Measurements from ENCODE around the gene HNRNPAB. TPM values are rescaled to one million over a fixed set of nuclear protein-coding genes. Genes with fewer than 3 reads are reported as not detected.

The HNRNPAB gene
- total and polyA plus RNA-seq, 4 donors: 33.7 to 66.3 (median 50.4) TPM

DNA sequence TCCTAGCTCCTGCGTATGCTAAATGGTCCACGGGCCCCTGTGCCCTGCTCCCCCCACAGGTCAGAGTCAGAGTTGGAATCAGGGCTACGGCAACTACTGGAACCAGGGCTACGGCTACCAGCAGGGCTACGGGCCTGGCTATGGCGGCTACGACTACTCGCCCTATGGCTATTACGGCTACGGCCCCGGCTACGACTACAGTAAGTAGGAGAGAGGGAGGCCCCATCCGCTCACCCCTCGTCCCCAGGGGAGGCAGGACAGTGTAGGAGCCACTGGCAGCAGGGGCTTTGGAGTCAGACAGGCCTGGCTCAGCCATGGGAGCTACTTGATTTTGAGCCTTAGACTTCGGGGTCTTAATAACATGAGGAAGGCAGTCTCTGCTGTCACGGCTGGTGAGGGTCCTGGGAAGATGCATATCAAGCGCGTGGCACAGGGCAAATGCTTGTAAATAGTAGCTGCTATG lies 5.8 kb downstream of the HNRNPAB start:
- Histone ChIP-seq H3K36me3 (ENCODE audit: control insufficient read depth in 4 of 4, insufficient read depth in 3 of 4, low read depth in 1 of 4, low read length in 3 of 4) (peaks cover 26 to 81% (median 57%) of the 10 kb centered on the region in 4 donors), H3K9ac (ENCODE audit: low read depth in 1 of 2, low read length in 2 of 2) (no peak overlapping the region), H3K4me3 (ENCODE audit: low read depth in 1 of 3, low read length in 3 of 3) (no peak overlapping the region), H3K27me3 (ENCODE audit: control insufficient read depth in 4 of 4, insufficient read depth in 4 of 4, low read length in 3 of 4) (no peaks in the 10 kb centered on the region), H3K27ac (ENCODE audit: low read depth in 1 of 2, low read length in 2 of 2) (no peak overlapping the region), H3K4me1 (ENCODE audit: control insufficient read depth in 4 of 4, insufficient read depth in 4 of 4, low read length in 3 of 4) (peaks cover 21 to 61% (median 54%) of the 10 kb centered on the region in 4 donors), H3K9me3 (ENCODE audit: control insufficient read depth in 4 of 4, low read length in 3 of 4) (no peaks in the 10 kb centered on the region)
- no peak for TF ChIP-seq EGR1 (IDR thresholded peaks at IDR 0.05; ENCODE audit: low read depth in 2 of 2)
- TF ChIP-seq, protein P1, sequence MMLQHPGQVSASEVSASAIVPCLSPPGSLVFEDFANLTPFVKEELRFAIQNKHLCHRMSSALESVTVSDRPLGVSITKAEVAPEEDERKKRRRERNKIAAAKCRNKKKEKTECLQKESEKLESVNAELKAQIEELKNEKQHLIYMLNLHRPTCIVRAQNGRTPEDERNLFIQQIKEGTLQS (IDR thresholded peaks at IDR 0.05): no peak
- no peak for TF ChIP-seq HNF4A (conservative IDR thresholded peaks at IDR 0.05)
- TF ChIP-seq GABPA (IDR thresholded peaks at IDR 0.05 in 1 of 2, conservative IDR thresholded peaks at IDR 0.05 in 1 of 2): no peak
- no peak for TF ChIP-seq TAF1 (conservative IDR thresholded peaks at IDR 0.05)
- no peak for TF ChIP-seq SP1 (IDR thresholded peaks at IDR 0.05)
- TF ChIP-seq JUND (IDR thresholded peaks at IDR 0.05): no peak
- no peak for TF ChIP-seq NR2F2 (IDR thresholded peaks at IDR 0.05)
- WGBS: 94% methylated on average over 18 of the region's 18 CpGs
- DNase-seq (ENCODE audit: low spot score): no peak

DNA sequence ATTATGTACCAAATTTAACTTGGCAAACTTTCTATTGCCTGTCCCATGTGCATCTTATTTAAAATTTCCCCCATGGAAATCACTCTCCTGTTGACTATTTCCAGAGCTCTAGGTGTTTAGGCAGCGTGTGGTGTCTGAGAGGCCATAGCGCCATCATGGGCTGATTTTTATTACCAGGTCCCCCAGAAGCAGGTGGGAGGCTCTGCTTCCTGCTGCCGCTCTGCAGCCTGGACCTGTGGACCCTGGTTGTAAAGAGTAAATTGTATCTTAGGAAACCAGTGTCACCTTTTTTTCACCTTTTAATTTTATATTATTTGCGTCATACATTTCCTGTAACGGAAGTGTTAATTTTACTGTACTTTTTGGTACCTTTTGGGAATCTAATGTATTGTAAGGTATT lies 6.4 kb downstream of the HNRNPAB start:
- Histone ChIP-seq H3K9ac (ENCODE audit: low read depth in 1 of 2, low read length in 2 of 2) (no peak overlapping the region), H3K9me3 (ENCODE audit: control insufficient read depth in 4 of 4, low read length in 3 of 4) (no peaks in the 10 kb centered on the region), H3K36me3 (ENCODE audit: control insufficient read depth in 4 of 4, insufficient read depth in 3 of 4, low read depth in 1 of 4, low read length in 3 of 4) (peaks cover 29 to 87% (median 63%) of the 10 kb centered on the region in 4 donors), H3K4me1 (ENCODE audit: control insufficient read depth in 4 of 4, insufficient read depth in 4 of 4, low read length in 3 of 4) (peaks cover 27 to 63% (median 55%) of the 10 kb centered on the region in 4 donors), H3K27ac (ENCODE audit: low read depth in 1 of 2, low read length in 2 of 2) (no peak overlapping the region), H3K4me3 (ENCODE audit: low read depth in 1 of 3, low read length in 3 of 3) (no peak overlapping the region), H3K27me3 (ENCODE audit: control insufficient read depth in 4 of 4, insufficient read depth in 4 of 4, low read length in 3 of 4) (no peaks in the 10 kb centered on the region)
- no peak for DNase-seq (ENCODE audit: low spot score)
- TF ChIP-seq, protein P2, sequence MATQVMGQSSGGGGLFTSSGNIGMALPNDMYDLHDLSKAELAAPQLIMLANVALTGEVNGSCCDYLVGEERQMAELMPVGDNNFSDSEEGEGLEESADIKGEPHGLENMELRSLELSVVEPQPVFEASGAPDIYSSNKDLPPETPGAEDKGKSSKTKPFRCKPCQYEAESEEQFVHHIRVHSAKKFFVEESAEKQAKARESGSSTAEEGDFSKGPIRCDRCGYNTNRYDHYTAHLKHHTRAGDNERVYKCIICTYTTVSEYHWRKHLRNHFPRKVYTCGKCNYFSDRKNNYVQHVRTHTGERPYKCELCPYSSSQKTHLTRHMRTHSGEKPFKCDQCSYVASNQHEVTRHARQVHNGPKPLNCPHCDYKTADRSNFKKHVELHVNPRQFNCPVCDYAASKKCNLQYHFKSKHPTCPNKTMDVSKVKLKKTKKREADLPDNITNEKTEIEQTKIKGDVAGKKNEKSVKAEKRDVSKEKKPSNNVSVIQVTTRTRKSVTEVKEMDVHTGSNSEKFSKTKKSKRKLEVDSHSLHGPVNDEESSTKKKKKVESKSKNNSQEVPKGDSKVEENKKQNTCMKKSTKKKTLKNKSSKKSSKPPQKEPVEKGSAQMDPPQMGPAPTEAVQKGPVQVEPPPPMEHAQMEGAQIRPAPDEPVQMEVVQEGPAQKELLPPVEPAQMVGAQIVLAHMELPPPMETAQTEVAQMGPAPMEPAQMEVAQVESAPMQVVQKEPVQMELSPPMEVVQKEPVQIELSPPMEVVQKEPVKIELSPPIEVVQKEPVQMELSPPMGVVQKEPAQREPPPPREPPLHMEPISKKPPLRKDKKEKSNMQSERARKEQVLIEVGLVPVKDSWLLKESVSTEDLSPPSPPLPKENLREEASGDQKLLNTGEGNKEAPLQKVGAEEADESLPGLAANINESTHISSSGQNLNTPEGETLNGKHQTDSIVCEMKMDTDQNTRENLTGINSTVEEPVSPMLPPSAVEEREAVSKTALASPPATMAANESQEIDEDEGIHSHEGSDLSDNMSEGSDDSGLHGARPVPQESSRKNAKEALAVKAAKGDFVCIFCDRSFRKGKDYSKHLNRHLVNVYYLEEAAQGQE (IDR thresholded peaks at IDR 0.05): no peak
- TF ChIP-seq HNF4A (conservative IDR thresholded peaks at IDR 0.05): no peak
- TF ChIP-seq YY1 (IDR thresholded peaks at IDR 0.05): no peak
- no peak for TF ChIP-seq HNF4G (IDR thresholded peaks at IDR 0.05)
- no peak for TF ChIP-seq TAF1 (conservative IDR thresholded peaks at IDR 0.05)
- TF ChIP-seq EGR1 (IDR thresholded peaks at IDR 0.05; ENCODE audit: low read depth in 2 of 2): no peak
- WGBS: 85% methylated on average over 5 of the region's 5 CpGs

DNA sequence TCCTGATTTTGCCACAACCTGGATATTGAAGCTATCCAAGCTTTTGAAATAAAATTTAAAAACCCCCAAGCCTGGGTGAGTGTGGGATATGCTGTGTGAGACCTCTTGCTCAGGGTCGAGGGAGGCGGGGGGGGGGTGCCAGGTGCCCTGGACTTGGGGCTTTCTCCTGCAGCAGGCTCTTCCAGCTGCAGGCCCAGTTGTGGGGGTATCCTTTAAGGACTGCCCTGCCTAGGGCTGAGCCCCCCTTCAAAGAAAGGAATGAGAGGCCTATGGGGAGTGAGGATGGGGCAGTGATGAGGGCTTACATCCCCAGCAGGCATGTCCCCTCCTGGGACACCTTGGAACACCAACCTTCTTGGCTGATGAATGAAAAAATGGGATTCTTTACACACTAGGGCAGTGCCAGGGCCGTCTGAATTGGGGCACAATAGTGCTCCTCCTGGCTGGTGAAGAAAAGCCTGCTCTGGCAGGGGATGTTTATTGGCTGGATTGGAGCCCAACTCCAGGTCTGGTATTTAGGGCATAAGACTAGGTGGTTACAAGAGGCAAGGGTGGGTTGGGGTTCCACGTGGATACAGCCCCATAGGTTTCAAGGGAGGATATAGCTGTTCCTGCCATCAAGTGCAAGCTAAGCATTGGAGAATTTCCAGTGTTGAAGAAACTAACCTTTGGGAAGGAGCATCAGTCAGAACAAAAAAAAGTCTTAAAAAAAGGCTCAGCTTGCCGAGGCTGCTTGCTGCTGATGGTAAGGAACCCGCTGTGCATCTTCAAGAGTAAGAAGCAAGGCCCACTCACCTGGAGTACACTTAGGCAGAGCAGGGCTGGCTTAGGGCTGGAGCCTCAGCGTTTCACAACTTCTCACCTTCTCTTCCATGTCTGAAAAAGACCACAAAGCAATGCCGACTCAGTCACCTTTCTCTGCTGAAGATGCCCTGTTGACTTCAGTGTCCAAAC lies 7.0 kb downstream of the HNRNPAB start:
- 69% methylated on average over 8 of the region's 8 CpGs for WGBS
- H3K4me3 ChIP-seq (ENCODE audit: low read depth in 1 of 3, low read length in 3 of 3): no peak overlapping the region
- no peak for DNase-seq (ENCODE audit: low spot score)
- no peak overlapping the region for H3K27ac ChIP-seq (ENCODE audit: low read depth in 1 of 2, low read length in 2 of 2)
- H3K4me1 ChIP-seq (ENCODE audit: control insufficient read depth in 4 of 4, insufficient read depth in 4 of 4, low read length in 3 of 4): peaks cover 25 to 60% (median 51%) of the 10 kb centered on the region in 4 donors
- H3K9ac ChIP-seq (ENCODE audit: low read depth in 1 of 2, low read length in 2 of 2): no peak overlapping the region
- no peaks in the 10 kb centered on the region for H3K27me3 ChIP-seq (ENCODE audit: control insufficient read depth in 4 of 4, insufficient read depth in 4 of 4, low read length in 3 of 4)
- no peaks in the 10 kb centered on the region for H3K9me3 ChIP-seq (ENCODE audit: control insufficient read depth in 4 of 4, low read length in 3 of 4)
- peaks cover 27 to 92% (median 66%) of the 10 kb centered on the region in 4 donors for H3K36me3 ChIP-seq (ENCODE audit: control insufficient read depth in 4 of 4, insufficient read depth in 3 of 4, low read depth in 1 of 4, low read length in 3 of 4)
- no peak for TF ChIP-seq EGR1 (IDR thresholded peaks at IDR 0.05; ENCODE audit: low read depth in 2 of 2)
- TF ChIP-seq GABPA (IDR thresholded peaks at IDR 0.05 in 1 of 2, conservative IDR thresholded peaks at IDR 0.05 in 1 of 2): no peak
- no peak for TF ChIP-seq FOXA1 (IDR thresholded peaks at IDR 0.05)
- TF ChIP-seq TAF1 (conservative IDR thresholded peaks at IDR 0.05): no peak
- TF ChIP-seq, protein P2 (IDR thresholded peaks at IDR 0.05): no peak
- TF ChIP-seq SP1 (IDR thresholded peaks at IDR 0.05): no peak
- no peak for TF ChIP-seq JUND (IDR thresholded peaks at IDR 0.05)
- no peak for TF ChIP-seq HNF4G (IDR thresholded peaks at IDR 0.05)
- no peak for TF ChIP-seq RXRA (IDR thresholded peaks at IDR 0.05)
- TF ChIP-seq, protein P3, sequence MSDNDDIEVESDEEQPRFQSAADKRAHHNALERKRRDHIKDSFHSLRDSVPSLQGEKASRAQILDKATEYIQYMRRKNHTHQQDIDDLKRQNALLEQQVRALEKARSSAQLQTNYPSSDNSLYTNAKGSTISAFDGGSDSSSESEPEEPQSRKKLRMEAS (IDR thresholded peaks at IDR 0.05): no peak
- TF ChIP-seq, protein P1 (IDR thresholded peaks at IDR 0.05): no peak
- no peak for TF ChIP-seq YY1 (IDR thresholded peaks at IDR 0.05)
- no peak for TF ChIP-seq FOXA2 (IDR thresholded peaks at IDR 0.05)
